ENCODE measurements around the gene NELFB. TPM values are rescaled to one million over a fixed set of nuclear protein-coding genes. Genes with fewer than 3 reads are reported as not detected.
A peak's percentile ranks its signal among the peaks of the same experiment; 100 is the strongest.

The NELFB gene
- total and polyA plus RNA-seq, 2 donors (not counting 1 experiment from before 2014, with no cell fraction given): 53.7 to 55.8 TPM

DNA sequence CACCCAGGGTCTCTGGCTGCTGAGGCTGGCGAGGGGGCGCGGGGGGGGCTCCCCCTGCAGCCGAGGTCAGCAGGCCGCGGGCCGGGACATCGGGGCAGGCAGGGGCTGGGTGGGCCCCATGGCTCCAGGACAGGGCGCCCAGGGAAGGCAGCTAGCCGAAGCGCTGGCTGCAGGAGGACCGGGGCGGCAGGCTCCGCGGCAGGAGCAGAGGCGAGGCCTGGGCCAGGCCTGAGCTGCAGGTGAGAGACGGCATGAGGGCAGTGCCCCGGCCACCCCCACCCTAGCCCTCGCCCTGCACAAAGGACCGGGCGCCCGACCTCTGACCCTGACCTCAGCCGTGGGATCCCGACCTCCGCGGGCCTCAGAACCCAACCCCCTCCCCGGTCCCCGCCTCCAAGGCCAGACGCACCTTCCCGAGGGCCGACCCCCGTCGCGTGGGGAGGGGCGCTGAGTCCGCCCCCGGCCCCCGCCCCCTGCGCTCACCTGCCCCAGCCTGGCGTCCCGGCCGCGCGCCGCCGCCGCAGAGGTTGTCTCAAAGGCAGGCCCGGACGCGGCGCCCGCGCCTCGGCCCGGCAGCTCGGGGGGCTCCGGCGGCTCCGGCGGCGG lies 33.5 kb upstream of the NELFB start:
- H2AFZ ChIP-seq (ENCODE audit: insufficient read depth, low read depth, low read length, poor library complexity, severe bottlenecking): peak overlapping the region; percentile 58
- H4K20me1 ChIP-seq (ENCODE audit: control insufficient read depth, insufficient read depth, low read length, poor library complexity, severe bottlenecking): no peaks in the 10 kb centered on the region
- H3K9ac ChIP-seq (ENCODE audit: low read length): peak overlapping the region; percentile 42
- H3K27me3 ChIP-seq (replicated peaks in 1 of 4; ENCODE audit: control extremely low read depth in 1 of 4, control insufficient read depth in 3 of 4, insufficient read depth in 4 of 4, low read length in 3 of 4): peaks cover 0 to 2% (median 0%) of the 10 kb centered on the region in 4 experiments
- peak overlapping the region; percentile 95 for H3K4me2 ChIP-seq (replicated peaks; ENCODE audit: low read depth, low read length, poor library complexity, severe bottlenecking)
- Mint-ChIP-seq H3K27me3 (no peaks in the 10 kb centered on the region), H3K4me1 (peaks cover 12% of the 10 kb centered on the region), H3K4me3 (peak overlapping the region; percentile 32), H3K27ac (no peak overlapping the region), H3K9me3 (ENCODE audit: insufficient read depth) (no peaks in the 10 kb centered on the region)
- peak overlapping the region in 3 of 5 experiments; percentile 11 to 21 (median 14) for H3K4me3 ChIP-seq (ENCODE audit: control extremely low read depth in 1 of 5, extremely low read depth in 1 of 5, insufficient read depth in 1 of 5, low read depth in 2 of 5, low read length in 4 of 5)
- H3K27ac ChIP-seq (ENCODE audit: low read length in 2 of 2): no peak overlapping the region
- peak; percentile 33 for DNase-seq
- CTCF ChIA-PET: interaction anchor here (2.1 to 7.0 kb wide), 2 partner anchors 17 to 103 kb away, joined by 9 to 76 read pairs; partner anchors contain the start of gene TUBB4B
- no peak for ATAC-seq (ENCODE audit: low read depth)
- no peaks in the 10 kb centered on the region for H3K79me2 ChIP-seq (ENCODE audit: control insufficient read depth, insufficient read depth, low read length)
- intact Hi-C loops (cut with micrococcal nuclease): loop anchor here (5.0 kb wide), 1 partner anchor 386 kb away; the partner anchor contains the start of gene ARRDC1
- 11% methylated on average over 61 of the region's 61 CpGs for WGBS (ENCODE audit: insufficient coverage)
- TF ChIP-seq EZH2 (IDR thresholded peaks at IDR 0.05; ENCODE audit: borderline replicate concordance, insufficient read depth, low read depth, low read length, poor library complexity, severe bottlenecking) (no peak), CTCF (IDR thresholded peaks at IDR 0.05) (no peak)
- POLR2A ChIA-PET: interaction anchor here (2.7 kb wide), 1 partner anchor 16 kb away, joined by 10 read pairs; the partner anchor contains the start of genes NDOR1 and TMEM203
- no peaks in the 10 kb centered on the region for H3K36me3 ChIP-seq (replicated peaks in 1 of 2; ENCODE audit: control extremely low read depth in 1 of 2, control insufficient read depth in 1 of 2, extremely low read depth in 1 of 2, insufficient read depth in 2 of 2, low read length in 1 of 2)
- no peaks in the 10 kb centered on the region for H3K9me3 ChIP-seq (ENCODE audit: control extremely low read depth in 1 of 3, control insufficient read depth in 2 of 3, insufficient read depth in 1 of 3, low read length in 2 of 3)
- H3K4me1 ChIP-seq (ENCODE audit: control insufficient read depth in 2 of 2, insufficient read depth in 2 of 2, low read length in 2 of 2): peaks cover 9 to 25% of the 10 kb centered on the region in 2 donors

All from B cell (primary cell).